AG09309 (cell line): ENCODE results near the gene RBM23.
"Not testable (repeated sequence)": the region's sequence is repeated elsewhere in the genome, so short reads cannot be mapped to it uniquely, and the experiment has no call there.

Source experiments
- DNase-seq: peaks from one replicate; pipeline ENCODE4 v3.0.0-alpha.2; 2010; ENCODE audit warnings: low read depth
- H3K4me3 ChIP-seq: 2 replicates; pipeline ENCODE4 v1.5.1; 2011; ENCODE audit warnings: mild to moderate bottlenecking, low read depth, low read length, moderate library complexity; ENCODE audit not compliant: control insufficient read depth
- TF ChIP-seq, protein P1 (sequence below): IDR thresholded peaks from 2 replicates; pipeline ENCODE4 v1.5.1; 2011; ENCODE audit warnings: mild to moderate bottlenecking, low read depth, low read length, inconsistent platforms; ENCODE audit not compliant: insufficient read depth, control insufficient read depth; ENCODE audit errors: missing control alignments

RBM23 gene

DNA sequence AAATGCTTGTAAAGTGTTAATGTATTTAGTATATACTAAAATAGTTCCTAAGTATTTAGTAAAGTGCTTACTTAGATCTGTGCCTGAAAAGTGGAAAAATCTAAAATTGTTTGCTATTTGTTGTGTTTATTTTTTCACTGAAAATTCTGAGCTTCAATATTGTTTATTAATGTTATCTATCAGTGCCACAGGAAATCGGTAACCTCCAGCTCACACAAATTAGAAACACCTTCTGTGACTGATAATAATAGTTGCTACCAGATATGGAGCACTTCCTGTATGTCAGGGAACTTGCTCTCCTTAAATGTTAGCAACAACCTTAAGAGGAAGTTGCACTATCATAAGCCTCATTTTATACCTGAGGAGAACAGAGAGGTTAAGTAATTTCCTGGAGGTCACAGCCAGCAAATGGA, 48.1 kb downstream of the RBM23 start:
- TF ChIP-seq, protein P1, sequence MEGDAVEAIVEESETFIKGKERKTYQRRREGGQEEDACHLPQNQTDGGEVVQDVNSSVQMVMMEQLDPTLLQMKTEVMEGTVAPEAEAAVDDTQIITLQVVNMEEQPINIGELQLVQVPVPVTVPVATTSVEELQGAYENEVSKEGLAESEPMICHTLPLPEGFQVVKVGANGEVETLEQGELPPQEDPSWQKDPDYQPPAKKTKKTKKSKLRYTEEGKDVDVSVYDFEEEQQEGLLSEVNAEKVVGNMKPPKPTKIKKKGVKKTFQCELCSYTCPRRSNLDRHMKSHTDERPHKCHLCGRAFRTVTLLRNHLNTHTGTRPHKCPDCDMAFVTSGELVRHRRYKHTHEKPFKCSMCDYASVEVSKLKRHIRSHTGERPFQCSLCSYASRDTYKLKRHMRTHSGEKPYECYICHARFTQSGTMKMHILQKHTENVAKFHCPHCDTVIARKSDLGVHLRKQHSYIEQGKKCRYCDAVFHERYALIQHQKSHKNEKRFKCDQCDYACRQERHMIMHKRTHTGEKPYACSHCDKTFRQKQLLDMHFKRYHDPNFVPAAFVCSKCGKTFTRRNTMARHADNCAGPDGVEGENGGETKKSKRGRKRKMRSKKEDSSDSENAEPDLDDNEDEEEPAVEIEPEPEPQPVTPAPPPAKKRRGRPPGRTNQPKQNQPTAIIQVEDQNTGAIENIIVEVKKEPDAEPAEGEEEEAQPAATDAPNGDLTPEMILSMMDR: no peak
- peak overlapping the region; percentile 81 for H3K4me3 ChIP-seq
- no peak for DNase-seq

DNA sequence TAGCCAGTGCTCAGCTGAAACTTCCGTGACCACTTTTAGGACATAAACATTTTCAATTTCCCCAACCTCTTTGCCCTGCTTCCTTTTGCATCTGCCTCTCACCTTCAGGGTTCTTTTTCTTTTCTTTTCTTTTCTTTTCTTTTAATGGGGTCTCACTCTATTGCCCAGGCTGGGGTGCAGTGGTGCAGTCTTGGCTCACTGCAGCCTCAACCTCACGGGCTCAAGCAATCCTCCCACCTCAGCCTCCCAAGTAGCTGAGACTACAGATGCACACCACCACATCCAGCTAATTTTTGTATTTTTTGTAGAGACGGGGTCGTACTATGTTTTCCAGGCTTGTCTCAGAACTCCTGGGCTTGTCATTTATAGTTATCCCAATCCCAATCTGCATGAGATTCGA, 52.1 kb downstream of the RBM23 start:
- TF ChIP-seq, protein P1: no peak
- DNase-seq: no peak
- no peak overlapping the region for H3K4me3 ChIP-seq

DNA sequence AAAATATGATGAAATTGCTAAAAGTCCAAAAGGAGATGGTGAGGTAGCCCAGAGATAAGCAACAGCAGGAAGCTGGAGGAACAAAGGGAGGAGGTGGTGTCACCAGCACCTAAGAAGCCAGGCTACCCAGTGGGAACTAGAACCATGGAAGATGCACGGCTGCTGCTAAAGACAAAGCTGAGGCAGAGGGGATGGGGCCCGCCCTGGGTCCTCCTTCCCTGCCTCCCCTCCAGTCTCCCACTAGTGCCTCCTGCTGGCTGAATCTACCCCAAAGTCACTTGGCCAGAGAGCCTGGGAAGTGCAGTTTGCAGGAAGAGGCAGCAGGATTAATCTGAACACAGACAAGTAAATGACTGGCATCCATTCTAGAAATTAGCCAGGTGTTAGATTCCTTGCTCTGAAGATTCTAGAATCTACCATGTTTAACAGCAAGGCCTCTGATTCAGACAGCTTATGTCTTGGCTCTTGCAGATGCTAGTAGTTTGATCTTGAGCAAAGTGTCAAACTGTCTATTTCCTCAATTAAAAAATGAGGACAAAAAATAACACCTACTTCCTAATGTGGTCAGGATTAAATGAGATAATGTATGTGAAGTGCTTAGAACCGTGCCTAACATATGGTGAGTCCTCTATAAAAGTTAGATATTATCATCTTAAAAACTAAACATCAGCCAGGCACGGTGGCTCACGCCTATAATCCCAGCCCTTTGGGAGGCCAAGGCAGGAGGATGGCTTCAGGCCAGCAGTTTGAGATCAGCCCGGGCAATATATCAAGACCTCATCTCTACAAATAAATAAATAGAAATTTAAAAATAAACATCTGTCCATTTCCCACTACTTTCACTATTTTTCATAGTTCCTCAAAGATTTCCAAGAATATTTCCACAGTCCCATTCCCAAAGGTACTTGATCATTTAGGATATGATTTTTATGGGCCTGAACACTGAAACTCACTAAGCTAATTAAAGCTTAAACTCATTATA, 53.2 kb downstream of the RBM23 start:
- TF ChIP-seq, protein P1: peak; percentile 26
- DNase-seq: no peak
- H3K4me3 ChIP-seq: no peak overlapping the region

GRCh38 chr14:22864979-22865378, 54.0 kb downstream of the RBM23 start:
- no peak overlapping the region for H3K4me3 ChIP-seq
- TF ChIP-seq, protein P1: no peak
- no peak for DNase-seq

DNA sequence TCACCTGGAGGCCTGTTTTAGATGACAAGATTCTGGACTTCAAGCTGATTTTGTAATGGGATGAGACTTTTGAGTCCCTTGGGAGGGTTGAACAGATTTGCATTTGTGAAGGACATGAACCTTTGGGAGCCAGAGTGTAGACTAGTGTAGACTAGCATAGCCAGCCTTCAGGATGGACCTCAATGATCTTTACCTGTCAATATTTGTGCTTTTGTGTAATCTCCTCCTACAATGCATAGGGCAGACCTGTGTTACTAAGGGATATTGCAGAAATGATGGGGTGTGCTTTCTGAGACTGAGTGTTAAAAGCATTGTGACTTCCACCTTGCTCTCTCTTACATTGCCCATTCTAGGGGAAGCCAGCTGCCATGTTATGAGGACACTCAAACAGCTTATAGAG, 57.3 kb downstream of the RBM23 start:
- DNase-seq: no peak
- H3K4me3 ChIP-seq: no peak overlapping the region
- TF ChIP-seq, protein P1: no peak

GRCh38 chr14:22860377-22860776, 58.6 kb downstream of the RBM23 start:
- H3K4me3 ChIP-seq, DNase-seq: not testable (repeated sequence)

- TF ChIP-seq, protein P1: no peak
- no peak overlapping the region for H3K4me3 ChIP-seq
- no peak for DNase-seq
Observed at GRCh38 chr14:22856428-22856827, 62.5 kb downstream of the RBM23 start.
